HG03469 (cell line): ENCODE results near the gene TBATA.

Experiments
- ATAC-seq: cut with Tn5 transposase; IDR thresholded peaks from one replicate; pipeline ENCODE4 v1.9.1; 2021; ENCODE audit warnings: mild to moderate bottlenecking, moderate library complexity, moderate number of reproducible peaks; ENCODE audit not compliant: unreplicated experiment

The TBATA gene

DNA sequence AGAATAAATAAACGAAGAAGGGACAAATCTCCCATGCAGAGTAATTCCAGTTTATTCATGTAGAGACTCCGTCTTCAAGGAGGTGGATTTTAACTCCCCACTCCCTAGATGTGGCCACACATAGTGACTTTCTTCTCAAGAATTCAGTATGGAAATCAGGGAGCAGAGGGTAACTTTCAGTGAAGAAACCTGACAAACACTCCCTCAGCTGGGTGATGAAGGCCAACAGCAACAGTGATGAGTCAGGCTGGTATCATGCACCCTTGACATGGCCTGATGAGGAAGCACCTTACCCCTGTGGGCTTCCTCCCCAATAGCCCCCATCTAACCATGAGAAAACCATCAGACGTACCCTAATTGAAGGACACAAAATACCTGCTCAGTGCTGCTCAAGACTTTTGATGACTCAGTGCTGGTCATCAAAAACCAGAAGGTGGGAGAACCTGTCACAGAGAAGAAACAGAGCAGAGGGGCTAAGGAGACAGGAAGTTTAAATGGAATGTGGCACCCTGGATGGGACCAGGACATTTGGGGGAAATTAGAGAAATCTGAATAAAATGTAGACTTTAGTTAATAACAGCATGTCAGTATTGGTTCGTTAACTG lies 62.3 kb downstream of the TBATA start:
- ATAC-seq, result no peak
